Stimulated activated CD8-positive, alpha-beta memory T cell treated with anti-CD3 and anti-CD28 coated beads, Interleukin-4, amount 100 ng/mL, for 48 hours (primary cell): ENCODE results near the gene ITPKB.
"Not testable (repeated sequence)": the region's sequence is repeated elsewhere in the genome, so short reads cannot be mapped to it uniquely, and the experiment has no call there.

Experiments used
- DNase-seq: peaks from one replicate; pipeline ENCODE4 v3.0.0-alpha.2; 2020

The ITPKB gene

DNA sequence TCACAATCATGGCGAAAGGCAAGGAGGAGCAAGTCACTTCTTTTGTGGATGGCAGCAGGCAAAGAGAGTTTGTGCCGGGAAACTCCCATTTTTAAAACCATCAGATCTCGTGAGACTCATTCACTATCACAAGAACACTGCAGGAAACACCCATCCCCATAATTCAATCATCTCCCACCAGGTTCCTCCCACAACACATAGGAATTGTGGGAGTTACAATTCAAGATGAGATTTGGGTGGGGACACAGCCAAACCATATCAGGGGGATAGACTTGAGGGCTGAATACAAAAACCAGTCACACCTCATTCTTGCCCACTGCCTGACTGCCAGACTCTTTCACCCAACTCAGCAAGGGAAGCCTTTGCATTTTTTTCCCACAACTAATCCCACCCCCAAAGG lies 140.1 kb downstream of the ITPKB start:
- DNase-seq: not testable (repeated sequence)

DNA sequence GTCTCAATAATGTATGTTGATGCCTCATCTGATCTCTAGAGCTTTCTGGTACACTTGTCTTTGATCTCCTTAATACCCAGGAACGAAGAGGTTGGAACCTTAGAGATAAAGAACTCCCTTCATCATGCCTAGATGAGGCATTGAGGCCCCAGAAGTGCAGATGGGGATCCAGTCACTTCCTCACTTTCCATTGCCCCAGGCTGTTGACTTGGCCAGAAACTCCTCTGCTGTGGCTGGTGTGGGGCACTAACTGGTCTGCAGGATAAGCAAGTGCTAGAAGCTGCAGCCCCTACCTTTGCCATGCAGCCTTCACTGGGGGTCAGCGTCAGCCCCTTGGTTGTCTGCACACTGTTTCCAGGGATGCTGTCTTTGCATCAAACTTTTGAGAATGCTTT lies 140.6 kb downstream of the ITPKB start:
- DNase-seq: no peak

DNA sequence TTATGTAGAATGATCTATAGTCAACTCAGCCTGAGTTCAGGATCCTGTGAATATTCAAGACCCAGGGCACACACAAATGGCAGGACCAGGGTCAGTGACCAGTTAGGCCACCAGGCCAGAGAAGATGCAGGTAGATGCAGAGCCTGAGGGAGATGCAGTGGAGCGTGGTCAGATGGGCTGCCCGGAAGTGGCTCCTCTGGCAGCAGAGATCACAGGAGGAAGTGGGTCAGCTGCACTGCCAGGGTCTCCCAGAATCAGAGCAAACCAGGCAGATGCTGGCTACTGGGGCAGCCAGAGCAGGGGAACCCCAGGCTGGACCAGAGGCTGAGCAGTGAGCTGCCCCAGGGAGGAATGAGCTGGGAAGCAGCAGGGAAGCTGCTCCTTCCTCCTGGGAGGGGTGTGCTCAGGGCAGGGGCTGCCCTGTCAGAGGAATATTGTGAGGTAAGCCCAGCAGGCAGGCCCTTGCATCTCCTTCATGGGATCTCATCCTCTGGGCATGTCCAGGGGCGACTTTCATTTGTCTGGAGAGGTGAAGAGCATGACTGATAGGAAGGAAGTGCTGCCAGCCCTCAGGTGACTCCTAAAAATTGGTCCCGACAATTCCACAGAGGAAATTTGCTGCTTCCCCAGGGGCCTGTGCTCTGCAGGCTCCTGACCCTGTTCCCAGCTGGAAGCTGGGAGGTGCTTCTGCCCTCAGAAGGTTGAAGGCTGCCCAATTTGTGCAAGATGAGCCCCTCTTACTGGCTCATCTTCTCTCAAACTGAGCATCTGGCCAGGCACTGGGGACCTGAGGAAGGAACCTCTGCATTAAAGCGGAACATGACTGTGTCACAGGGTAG lies 141.2 kb downstream of the ITPKB start:
- no peak for DNase-seq

DNA sequence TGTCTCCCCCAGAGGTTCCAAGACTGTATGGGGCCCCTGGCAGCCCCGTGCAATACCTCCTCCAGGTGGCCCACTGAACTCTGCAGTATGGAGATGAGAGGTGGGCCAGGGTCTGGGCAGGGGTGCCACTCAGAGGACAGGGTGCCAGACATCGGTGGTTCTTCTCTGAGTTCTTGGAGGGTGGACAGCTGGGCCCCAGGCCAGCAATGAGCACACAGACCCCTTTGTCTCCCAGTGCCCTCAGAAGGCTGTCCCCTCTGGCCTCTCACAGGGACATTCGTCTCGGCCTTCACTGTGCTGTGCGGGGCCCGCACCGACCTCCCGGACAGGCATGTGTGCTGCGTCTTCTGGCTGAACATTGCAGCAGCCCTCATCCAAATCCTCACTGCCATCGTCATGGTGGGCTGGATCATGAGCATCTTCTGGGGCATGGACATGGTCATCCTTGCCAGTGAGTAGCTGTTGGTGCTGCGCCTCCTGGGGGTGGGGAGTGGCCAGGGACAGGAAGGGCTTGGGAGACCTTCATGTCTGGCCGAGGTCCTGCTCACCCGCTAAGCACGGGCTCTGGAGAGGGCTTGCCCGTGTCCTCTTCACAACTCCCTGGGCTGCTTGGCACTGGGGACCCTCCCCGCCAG lies 142.4 kb downstream of the ITPKB start:
- DNase-seq: no peak

DNA sequence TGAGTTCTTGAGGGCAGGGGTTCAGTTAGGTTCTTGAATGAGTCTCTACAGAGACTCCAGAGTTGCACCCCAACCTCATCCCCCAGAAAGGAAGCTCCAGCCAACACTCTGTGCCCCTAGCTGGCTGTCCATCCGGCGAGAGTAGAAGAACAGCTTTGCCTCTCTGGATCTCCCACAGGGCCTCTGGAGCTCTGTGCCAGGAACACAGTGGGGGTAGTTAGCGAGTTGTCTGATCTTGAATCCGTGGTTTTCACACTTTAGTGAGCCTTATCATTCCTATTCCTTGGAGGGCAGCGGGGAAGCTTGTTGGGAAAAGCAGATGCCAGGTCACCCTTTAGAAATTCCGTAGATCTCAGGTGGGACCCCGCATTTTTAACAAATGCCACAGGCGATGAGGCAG lies 145.5 kb downstream of the ITPKB start:
- no peak for DNase-seq

DNA sequence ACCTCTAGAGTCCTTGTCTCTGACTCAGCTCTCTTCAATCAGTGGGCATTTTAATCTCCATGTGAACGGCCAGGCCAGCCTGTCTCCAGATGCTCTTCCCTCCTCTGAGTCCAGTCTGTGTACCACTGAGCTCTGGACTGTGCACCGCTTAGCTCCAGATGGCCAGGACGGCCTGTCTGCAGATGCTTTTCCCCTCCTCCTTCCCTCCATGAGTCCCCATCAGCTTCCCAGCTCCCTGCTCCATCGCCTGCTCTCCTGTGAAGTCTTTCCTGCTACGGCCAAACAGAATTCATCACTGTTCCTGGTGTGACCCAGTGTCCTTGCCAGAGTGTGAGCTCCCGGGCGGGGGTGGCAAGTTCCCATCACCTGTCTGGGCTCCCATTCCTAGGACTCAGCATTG lies 148.5 kb downstream of the ITPKB start:
- DNase-seq: no peak

DNA sequence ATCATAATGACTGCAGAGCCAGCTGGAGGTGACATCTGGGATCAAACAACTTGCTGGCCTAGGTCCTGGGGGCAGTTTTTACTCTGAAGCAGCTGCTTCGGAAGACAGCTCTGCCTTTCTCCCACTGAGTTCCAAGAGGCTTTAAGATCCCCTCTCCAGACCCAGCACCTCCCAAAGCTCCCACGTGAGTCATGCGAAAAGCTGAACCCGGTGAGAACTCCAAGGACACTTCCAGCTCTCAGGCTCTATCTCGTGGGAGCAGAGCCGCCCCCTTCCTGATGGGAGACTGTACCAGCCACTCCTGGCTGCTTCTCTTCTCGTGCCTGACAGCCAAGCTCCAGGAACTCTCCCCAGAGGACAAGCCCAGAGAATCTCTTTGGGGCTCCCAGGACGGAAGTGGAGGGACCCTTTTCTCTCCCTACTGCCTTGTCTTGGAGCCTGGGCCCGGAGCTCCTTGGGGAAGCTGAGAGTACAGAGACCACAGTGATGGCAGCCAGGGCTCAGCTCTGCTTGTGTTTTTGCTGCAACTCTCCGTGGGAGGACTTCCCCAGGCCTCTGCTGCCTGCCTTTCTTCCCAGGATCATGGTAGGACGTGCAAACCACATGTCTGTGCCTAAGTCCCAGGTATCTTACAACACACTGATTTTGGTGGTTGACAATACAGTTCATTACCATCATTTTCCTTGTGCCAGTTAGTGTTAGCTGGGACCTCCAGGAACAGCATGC lies 149.9 kb downstream of the ITPKB start:
- DNase-seq: no peak

DNA sequence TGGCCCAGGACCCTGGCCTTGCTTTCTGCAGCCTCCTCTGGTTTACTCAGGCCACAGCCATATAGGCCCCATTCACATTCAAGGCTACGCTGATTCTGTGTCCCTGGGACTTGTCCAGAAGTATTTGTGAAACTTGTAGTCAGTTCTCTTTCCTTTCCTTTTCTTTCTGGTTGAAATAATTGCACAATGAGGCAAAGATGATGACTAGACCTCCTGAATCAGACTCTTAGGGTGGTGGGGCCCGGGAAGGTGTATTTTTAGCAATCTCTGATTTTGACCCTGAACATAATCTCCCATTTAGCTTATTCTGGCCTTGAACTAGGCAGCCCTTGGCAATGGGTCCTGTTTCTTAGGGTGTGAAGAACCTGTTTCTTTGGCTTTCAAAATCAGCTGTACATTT lies 150.6 kb downstream of the ITPKB start:
- no peak for DNase-seq

DNA sequence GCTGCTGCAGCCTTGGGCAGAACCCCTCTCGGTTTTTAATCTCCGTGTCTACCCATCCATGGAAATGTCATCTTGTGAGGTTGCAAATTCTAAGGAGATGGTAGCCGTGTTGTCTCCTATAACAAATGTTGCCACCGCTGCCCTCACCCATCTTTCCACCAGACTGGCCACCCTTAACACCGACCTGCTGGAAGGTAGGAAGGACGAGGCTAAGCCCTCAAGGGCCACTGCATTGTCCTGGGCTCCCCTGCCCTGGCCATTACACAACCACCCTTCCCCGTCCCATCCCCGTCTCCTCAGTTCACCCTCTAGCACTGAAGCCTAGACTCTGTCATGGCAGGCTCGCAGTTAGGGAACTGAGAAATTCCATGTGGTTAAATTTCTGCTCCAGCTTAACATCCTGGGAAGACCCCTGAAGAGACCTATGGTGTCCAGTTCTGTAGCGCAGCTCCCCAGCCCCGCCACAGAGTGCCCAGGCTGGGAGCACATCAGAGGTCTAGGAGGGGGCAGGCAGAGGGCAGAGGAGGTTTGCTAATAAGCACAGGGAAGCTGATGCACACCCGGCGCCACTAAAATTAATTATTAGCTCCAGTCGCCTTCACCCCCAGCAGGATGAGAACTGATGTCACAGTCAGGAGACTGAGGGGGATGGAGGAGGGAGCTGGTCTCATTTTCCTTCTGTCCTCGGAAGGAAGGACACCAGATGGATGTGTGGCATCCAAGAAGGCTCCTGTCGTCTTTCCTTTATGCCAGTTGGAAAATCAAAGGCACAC lies 152.2 kb downstream of the ITPKB start:
- DNase-seq: no peak

DNA sequence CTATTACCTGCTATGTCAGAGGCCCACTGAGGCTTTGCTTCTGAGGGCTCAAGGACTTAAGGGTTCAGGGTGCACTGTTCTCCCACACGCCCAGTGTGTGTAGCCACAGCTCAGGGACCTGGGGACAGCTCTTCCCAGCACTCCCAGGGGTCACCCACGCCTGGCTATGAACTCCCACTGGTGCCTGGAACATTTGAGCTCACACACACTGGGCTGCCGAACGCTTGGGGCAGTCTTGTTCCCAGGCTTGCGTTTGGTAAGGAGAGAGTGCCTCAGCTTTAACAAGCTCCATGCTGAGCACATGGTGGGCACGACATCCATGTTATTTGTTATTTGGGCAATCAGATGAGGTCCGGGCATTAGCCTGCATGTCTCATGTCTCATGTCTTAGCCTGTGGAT lies 153.0 kb downstream of the ITPKB start:
- no peak for DNase-seq

DNA sequence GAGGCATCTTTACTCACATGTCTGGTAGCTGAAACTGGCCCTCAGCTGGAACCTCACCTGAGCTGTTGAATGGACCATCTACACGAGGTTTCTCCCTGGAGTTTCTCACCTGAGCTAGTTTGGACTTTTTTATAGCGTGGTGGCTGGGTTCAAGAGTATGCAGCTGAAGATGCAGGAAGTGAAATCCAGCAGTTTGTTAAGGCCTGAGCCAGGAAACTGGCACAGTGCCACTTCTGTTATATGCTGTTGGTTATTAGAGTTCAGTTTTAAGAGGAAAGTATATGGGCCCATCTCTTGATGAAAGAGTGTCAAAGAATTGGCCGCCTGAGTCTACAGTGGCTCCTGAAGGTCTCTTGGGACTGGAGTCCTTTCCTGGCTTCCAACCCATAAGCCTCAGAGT lies 154.9 kb downstream of the ITPKB start:
- no peak for DNase-seq

DNA sequence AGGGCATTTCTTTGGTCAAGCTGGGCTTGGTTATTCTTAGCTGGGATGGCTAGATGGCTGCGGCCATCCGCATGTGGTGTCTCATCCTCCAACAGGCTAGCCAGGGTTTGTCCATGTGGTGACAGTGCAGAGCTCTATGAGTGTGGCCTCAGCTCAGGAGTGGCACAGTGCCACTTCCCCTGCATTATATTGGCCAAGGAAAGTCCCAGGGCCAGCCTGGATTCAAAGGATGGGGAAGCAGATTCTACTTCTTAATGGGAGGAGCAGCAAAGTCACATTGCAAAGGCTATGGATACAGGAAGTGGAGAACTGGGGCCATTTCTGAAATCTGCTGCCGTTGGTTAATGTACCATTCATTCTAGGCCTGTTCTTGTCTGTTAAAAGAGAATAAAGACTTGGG lies 156.1 kb downstream of the ITPKB start:
- no peak for DNase-seq
